HL-60 (cell line): ENCODE data around the gene ASTN2.

ENCODE experiments used
- DNase-seq, 2 experiments: peaks; one replicate each; pipeline ENCODE4 v3.0.0-alpha.2; 2010 to 2020; ENCODE audit warnings: low read depth in 1 of 2, low spot score in 1 of 2
- H3K27ac ChIP-seq: fragments of 250-450 bp; sonication (Bioruptor Pico); replicated peaks from 2 replicates; pipeline ENCODE4 v1.5.1; 2020; ENCODE audit warnings: mild to moderate bottlenecking, moderate library complexity
- H3K27me3 ChIP-seq: fragments of 250-450 bp; sonication (Bioruptor Pico); 2 replicates; pipeline ENCODE4 v1.5.1; 2021; ENCODE audit warnings: mild to moderate bottlenecking, moderate library complexity; ENCODE audit not compliant: insufficient read depth, poor library complexity, severe bottlenecking
- H3K4me3 ChIP-seq: replicated peaks from 2 replicates; pipeline ENCODE4 v1.5.1; 2011; ENCODE audit warnings: mild to moderate bottlenecking, control low read depth, low read length; ENCODE audit not compliant: insufficient read depth
- CTCF ChIP-seq: IDR thresholded peaks from one replicate; pipeline ENCODE4 v1.5.1; 2011; ENCODE audit warnings: low read length, control low read depth, inconsistent platforms; ENCODE audit not compliant: insufficient read depth
- GABPA ChIP-seq: IDR thresholded peaks from 2 replicates; pipeline ENCODE4 v1.6.1; 2012; ENCODE audit warnings: low read depth
- POLR2AphosphoS5 ChIP-seq: IDR thresholded peaks from 2 replicates; pipeline ENCODE4 v1.6.1; 2012; ENCODE audit warnings: low read depth
- REST ChIP-seq: IDR thresholded peaks from 2 replicates; pipeline ENCODE4 v1.6.1; 2012; ENCODE audit warnings: low read depth; ENCODE audit not compliant: insufficient replicate concordance
- SPI1 ChIP-seq: IDR thresholded peaks from 2 replicates; pipeline ENCODE4 v1.6.1; 2012; ENCODE audit warnings: low read depth, mild to moderate bottlenecking, borderline replicate concordance

Gene ASTN2

GRCh38 chr9:117427357-117427913 is 12.6 kb upstream of the ASTN2 start:
- H3K4me3 ChIP-seq = no peak overlapping the region
- no peak for DNase-seq
- H3K27ac ChIP-seq = no peak overlapping the region
- H3K27me3 ChIP-seq = peaks cover 2% of the 10 kb centered on the region
- TF ChIP-seq CTCF (no peak), REST (no peak), SPI1 (no peak), GABPA (no peak), POLR2AphosphoS5 (no peak)

- no peak for TF ChIP-seq REST
- TF ChIP-seq SPI1 = no peak
- TF ChIP-seq POLR2AphosphoS5 = no peak
- no peak for TF ChIP-seq GABPA
- Histone ChIP-seq H3K4me3 (no peak overlapping the region), H3K27me3 (peaks cover 7% of the 10 kb centered on the region), H3K27ac (no peak overlapping the region)
- DNase-seq = no peak
These were observed 10.7 kb upstream of the ASTN2 start for GRCh38 chr9:117425566-117425965.

GRCh38 chr9:117424291-117424690 is 9.4 kb upstream of the ASTN2 start:
- peaks cover 7% of the 10 kb centered on the region for H3K27me3 ChIP-seq
- no peak for TF ChIP-seq GABPA
- TF ChIP-seq REST = no peak
- TF ChIP-seq SPI1 = no peak
- no peak for TF ChIP-seq CTCF
- TF ChIP-seq POLR2AphosphoS5 = no peak
- no peak overlapping the region for H3K27ac ChIP-seq
- no peak for DNase-seq
- no peak overlapping the region for H3K4me3 ChIP-seq
